Measurements from ENCODE around the gene STXBP3.
A peak's percentile ranks its signal among the peaks of the same experiment; 100 is the strongest.

GRCh38 chr1:108801101-108801500 lies 54.6 kb downstream of the STXBP3 start:
- TF ChIP-seq EZH2 (IDR thresholded peaks at IDR 0.05; ENCODE audit: borderline replicate concordance, low read depth, low read length, severe bottlenecking) (no peak), MAX (IDR thresholded peaks at IDR 0.05; ENCODE audit: insufficient read depth, insufficient read length) (no peak), CTCF (IDR thresholded peaks at IDR 0.05; ENCODE audit: extremely low read depth in 1 of 2, insufficient read depth in 1 of 2, low read depth in 1 of 2, low read length in 2 of 2) (no peak), POLR2AphosphoS5 (IDR thresholded peaks at IDR 0.05; ENCODE audit: insufficient read depth, low read depth, low read length) (no peak), JUN (IDR thresholded peaks at IDR 0.05; ENCODE audit: borderline replicate concordance, insufficient read depth, insufficient read length, low read depth) (peak; percentile 44), POLR2A (IDR thresholded peaks at IDR 0.05; ENCODE audit: low read depth, low read length) (no peak), FOS (IDR thresholded peaks at IDR 0.05; ENCODE audit: borderline replicate concordance, insufficient read depth, low read length) (peak; percentile 90), MYC (IDR thresholded peaks at IDR 0.05; ENCODE audit: low read depth, low read length) (no peak)
